GM21786 (cell line): ENCODE results near the gene FRMD4B.

Experiments
- ATAC-seq: cut with Tn5 transposase; IDR thresholded peaks from one replicate; pipeline ENCODE4 v1.9.1; 2021; ENCODE audit not compliant: unreplicated experiment

Gene FRMD4B

DNA sequence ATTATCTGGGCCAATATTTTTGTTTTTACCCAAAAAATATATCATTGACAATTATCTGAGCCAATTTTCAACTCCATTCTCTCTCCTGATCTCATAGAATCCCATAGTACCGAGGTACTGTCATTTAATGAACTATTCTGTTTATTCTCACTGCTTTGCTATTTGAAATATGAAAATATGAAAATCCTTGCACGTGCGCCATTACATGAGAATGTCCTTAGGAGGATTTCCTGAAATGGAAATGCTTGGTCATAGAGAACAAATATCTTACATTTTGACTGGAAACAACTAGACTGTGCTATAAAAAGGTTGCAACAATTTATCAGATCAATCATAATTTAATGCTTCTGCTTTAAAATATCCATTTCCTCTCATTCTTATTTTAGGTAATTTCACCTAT lies 18.3 kb downstream of the FRMD4B start:
- no peak for ATAC-seq

DNA sequence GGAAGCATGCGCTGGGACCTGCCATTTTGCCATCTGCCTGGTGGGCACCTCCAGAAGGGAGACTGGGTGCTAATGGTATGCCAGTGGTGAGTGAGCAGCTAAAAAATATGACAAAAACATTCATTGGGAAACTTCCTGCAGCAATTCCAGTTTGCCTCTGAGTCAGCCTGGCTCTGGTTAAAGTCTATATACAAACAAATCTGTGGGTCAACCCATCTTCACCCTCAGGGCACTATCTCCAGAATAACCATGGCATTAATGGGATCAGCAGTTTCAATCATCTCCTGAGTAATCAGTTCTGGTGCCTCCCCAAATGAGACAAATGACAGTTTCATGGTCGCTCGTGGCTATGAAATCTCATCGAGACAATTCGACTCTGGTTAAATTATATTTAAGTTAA lies 21.5 kb downstream of the FRMD4B start:
- ATAC-seq: no peak

DNA sequence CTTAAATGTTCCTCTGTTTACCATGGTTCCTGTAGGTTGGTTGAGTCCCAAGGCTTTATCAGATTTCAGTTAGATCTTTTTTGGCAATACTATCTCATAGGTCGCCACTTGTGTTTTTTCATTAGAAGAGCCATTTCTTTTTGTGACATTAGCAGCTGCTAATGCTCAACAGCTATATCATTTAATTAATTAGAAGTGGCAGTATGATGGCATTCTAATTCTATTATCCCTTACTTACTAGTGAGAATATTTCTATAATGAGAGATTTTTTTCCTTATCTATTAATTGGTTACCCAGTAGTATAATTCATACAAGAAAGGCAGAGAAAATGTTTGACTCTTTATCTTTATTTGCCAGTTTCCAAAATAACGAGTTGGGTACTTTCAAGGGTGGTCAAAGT lies 25.2 kb downstream of the FRMD4B start:
- no peak for ATAC-seq

DNA sequence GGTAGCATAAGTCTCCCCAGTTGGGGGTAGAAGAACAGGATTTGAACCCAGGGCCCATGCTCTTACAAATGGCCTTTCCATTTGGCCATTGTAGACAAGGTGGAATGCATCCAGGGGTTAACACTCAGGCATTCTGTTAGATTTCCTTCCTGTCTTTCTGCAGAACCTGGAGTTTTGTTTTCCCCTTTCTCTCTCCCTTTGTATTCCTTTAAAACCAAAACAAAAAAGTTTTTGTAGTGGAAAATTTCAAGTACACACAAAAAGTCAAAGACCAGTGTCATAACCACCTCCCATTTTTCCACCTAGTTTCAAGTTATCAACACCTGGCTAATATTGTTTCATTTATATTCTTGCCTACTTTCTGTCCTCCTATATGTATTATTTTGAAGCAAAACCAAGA lies 26.0 kb downstream of the FRMD4B start:
- ATAC-seq: no peak

DNA sequence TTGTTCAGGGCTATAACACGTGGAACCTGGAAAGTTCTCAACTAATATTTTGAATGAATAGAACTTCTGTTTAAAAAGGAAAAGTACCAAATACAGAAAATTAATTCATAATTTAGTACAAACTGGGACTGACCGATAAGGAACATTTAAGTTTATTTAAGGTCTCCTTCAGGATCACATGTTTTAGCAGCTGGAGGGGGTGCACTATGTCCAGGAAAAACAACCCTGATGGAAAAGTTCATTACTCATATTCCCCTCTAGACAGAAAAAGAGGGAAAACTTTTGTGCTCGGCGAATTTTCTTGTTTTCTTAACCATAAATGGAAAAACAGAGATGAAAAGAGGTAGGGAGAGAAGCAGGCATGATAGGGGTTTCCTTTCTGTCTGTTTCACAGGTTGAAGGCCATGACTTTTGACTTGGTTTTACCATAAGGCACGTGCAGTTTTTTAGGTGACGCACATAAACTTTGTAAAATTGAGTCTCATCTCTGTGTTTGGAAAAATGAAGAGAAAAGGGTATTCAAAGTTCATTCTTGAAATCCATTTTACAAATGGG lies 26.5 kb downstream of the FRMD4B start:
- ATAC-seq: no peak

DNA sequence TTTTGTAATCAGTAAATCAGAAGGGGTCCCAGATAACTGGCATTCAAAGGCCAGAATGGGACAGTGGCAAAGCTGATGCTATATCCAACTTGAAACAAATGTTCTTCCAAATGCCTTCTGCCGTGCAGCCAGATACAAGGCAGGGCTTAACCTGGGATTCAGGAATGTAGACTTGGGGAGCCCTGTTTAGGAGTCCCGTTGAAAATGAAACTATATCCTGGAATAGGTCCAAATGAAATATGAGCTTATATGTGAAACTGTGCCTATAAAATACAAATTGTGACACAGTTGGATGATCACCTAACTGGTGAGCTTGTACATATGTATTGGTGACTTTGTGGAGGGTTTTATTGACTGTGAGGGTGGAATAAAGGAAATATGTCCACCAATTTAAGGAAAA lies 28.7 kb downstream of the FRMD4B start:
- ATAC-seq: no peak

DNA sequence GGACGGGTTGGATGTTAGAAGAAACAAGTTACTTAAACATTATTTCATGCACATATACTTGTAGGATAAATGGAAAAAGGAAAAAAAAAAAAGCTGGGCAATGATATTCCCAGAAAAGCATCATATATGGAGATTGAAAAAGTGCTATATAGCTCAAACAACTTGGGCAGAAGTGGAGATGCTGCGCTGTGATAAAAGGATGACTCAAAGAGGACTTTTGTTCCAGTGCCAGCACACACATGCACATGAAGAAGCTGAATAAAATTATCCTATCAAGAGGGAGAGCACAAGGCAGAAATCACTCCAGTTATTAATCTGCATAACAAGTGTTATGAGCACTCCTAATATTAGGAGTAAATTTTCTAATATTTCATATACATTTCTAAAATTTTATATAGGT lies 30.9 kb downstream of the FRMD4B start:
- ATAC-seq: no peak

DNA sequence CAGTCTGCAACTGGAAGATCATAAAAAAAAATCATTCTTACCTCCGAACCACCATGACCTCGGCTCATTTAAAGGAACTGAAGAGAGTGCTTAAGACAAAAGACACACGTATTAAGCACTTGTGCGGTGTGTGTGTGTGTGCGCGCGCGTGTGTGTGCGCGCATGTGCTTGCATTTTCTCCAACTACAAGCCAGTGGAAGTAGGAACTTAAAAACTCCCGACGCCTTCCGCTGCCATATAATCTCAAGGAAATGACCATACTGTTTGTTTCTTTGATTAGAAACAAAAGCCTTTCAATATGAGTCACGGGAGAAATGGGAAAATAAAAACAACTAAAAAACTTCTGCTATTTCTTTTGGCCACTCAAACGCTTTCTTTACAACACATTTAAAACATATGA lies 32.4 kb downstream of the FRMD4B start:
- no peak for ATAC-seq

DNA sequence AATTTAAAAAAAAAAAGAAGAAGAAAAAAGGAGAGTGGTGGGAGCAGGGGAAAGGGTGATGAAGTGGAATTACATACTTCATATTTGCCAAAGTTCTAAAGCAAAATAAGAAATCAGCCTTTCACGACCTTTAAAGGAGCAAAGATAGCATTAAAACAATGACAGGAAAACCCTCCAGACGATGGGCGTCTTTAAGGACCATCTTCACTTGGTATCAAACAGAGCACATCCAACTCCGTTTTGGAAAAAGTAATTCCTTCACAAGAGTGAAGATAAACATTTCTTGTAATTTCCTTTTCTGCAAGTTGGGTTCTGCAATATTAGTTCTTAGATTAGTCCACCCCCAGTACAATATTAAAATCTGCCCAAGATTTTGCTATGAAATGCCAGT lies 32.8 kb downstream of the FRMD4B start:
- ATAC-seq: no peak

DNA sequence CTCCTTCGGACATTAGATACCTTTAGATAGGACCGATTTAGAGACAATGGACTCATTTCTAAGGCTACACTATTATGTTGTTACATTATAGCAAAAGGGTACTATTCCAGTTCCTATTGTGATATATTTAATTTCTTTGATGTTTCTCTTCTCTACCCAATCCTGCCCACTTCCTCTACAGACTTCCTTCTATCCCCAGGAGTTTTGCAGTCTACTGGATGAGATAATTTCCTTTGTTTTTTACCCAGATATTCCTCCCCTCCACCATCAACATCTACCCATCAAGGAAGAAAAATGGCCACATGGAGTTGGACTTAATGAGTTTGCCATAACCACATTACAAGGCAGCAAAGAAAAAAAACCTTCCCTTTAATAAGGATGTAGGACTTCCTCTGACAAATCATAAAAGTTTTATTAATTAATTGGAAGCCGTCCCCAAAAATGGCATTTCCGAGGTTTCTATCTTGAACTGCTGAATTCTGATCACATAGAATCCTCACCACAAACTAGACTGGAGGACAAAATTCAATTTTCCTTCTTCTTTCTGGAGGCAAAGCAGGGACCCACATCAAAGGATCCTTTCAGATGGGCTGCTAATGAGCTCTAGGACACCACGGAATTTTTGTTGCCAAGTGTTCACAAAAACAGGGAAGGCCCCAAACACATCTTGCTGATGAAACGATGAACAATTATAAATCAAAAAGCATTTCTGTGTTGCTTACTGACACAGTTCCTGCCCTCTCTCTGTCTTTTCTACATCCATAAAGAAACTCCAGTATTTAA lies 33.4 kb downstream of the FRMD4B start:
- ATAC-seq: no peak

DNA sequence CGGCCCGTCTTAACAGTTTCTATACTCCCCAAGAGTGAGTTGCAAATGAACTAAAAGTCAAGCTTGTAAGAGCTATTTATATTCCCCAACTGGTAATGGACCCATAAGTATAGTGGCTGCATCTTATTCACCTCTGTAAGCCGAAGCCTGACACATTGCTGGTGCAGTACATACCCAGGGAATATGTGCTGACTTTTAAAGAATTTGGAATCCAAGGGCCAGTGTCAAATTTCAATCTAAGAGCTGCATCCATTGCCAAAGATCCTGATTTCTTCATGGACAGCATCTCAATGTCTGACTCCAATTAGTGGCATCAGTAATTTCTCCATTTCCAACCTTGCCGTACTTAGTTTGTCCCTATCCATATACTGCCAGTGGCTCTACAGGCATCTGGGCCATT lies 42.0 kb downstream of the FRMD4B start:
- ATAC-seq: no peak

DNA sequence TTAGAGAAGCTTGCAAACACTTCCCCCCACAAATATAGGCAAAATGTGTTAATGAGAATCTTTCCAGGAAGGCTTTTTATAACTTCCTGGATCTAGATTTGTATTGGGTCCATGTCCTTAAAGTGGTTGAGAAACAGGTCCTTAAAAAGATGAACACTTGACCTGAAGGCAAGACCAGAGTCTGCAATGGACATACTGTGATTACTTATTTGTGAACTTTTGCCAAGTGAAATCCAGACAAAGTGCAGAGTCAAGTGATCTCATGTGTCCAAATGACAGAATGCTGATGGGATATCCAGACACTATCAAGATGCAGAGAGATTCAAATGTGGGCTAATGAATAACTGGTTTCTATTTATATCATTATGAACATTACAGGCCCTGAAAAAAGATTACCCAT lies 43.8 kb downstream of the FRMD4B start:
- no peak for ATAC-seq

DNA sequence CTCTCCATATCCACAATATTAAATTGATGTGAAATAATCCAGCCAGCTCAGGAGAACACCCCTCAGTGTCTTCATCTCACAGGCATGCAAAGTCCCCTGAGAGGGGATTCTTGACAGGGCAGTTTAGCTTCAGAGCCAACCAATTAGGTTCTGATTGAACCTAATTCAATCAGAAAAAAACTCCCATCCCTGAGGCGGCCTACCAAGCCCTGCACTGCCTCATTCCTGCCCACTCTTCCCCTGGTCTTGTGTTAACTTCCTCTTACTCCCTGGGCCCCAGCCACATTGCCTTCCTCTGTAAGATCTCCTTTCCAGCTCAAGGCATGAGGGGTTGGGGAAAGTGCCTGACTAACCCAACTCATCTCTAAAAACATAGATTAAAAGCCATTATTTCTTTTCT lies 46.1 kb downstream of the FRMD4B start:
- ATAC-seq: no peak

DNA sequence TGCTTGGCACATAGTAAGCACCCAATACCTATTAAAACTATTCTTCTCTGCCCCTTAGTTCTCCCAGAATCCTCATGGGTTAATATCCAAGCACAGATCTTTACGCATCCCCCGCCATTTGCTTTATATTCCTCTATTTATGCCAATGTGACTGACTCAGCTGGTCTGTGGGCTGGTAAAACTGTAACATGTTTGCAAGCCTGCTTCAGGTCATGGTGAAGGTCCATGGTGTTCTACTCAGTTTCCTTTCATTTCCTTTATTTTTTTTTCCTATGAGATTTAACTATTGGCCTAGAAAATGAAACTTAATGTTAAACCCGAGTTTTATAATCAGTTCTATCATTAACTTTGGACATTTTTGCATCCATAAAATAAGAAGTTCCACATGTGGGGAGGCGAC lies 47.0 kb downstream of the FRMD4B start:
- no peak for ATAC-seq

DNA sequence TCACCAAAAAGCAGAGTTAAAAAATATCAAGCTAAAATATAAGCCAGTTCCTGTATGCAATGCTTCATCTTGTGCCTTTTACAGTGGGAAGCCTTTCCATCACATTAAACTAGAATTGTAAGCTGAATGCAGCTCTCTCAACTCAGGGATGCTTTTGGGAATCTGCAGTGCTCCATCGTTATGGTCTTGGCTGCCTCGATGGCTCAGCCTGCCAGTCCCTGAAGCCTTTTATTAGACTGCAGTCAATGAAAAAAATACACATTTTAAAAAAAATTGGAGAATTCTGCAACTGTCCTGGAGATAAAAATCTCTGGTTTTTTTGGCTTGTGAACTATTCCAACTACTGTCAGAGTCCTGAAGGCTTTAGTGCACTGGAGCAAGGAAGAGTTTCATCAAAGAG lies 53.0 kb downstream of the FRMD4B start:
- no peak for ATAC-seq

DNA sequence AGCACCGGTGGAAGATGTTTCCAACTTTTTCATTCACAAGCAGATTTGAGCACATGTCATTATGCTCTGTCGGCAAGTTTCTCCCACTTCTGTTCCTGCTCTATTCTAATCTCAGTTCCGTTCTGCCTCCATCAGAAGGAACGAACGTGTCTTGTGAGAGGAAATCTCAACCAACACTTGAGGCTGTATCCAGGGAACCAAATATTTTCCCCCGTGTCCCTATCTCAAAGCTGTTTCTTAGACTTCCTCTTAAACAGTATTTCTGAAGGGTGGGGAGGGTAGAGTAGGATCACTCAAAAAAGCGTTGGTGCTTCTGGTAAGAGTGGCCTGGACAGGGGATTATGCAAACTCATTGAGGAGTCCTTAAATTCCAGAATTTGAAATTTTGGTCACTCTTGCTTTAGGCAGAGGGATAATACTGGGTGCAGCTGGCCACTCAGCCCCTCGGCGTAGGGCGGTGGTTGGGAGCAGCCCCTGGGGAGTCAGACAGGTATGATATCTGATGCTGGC lies 54.9 kb downstream of the FRMD4B start:
- ATAC-seq: no peak

DNA sequence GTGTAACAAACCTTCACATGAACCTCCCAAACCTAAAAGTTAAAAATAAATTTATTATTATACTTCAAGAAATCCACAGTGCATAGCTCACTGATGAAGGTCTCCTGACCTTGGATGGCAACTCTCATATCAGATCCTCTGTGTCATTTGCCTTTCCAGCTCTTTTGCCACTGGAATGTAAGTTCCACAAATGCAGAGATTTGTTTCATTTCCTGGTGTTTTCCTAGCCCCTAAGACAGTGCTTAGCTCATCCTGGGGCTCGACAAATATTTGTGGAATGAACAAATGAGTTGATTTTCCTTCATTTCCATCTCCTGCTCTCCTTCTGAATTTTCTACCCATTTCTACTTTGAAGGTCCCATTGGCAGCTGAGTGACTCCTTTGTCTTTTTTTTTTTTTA lies 56.0 kb downstream of the FRMD4B start:
- ATAC-seq: no peak

DNA sequence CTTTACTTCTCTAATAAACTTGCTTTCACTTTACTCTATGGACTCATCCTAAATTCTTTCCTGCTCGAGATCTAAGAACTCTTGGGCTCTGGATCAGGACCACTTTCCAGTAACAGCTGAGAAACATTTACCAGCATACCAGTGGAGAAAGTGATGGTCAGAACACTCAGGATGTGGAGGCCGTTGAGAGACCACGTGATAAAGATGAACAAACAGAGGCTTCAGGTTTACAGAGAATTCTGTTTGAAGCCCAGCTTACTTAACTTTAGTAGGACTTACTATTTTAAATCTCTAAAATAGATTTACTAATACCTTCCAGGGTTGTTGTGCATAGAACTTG lies 57.0 kb downstream of the FRMD4B start:
- no peak for ATAC-seq

DNA sequence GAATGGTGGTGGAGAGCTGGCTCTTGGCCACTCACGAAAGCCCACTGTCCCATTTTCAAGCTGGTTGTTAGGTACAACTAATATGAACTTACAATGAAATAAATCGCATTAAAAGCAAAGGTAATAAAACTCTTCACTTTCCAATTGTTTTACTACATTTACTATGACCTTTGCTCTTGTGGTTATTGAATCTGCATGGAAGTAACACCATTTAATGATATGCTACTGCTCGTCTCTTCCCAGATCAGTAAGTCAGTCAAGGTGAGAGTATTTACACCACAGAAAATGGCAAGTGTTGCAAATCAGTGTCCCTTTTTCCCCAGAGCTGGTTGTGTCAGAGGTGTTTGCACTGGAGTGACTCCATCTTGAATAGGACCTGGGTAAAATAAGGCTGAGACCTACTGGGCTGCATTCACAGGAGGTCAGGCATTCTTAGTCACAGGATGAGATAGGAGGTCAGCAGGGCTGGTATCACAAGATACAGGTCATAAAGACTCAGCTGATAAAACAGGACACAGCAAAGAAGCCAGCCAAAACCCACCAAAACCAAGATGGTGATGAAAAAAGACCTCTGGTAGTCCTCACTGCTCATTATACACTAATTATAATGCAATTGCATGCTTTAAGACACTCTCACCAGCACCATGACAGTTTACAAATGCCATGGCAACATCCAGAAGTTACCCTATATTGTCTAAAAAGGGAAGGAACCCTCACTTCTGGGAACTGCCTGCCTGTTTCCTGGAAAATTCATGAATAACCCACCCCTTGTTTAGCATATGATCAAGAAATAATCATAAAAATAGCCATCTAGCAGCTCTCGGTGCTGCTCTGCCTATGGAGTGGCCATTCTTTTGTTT lies 57.6 kb downstream of the FRMD4B start:
- ATAC-seq: no peak

DNA sequence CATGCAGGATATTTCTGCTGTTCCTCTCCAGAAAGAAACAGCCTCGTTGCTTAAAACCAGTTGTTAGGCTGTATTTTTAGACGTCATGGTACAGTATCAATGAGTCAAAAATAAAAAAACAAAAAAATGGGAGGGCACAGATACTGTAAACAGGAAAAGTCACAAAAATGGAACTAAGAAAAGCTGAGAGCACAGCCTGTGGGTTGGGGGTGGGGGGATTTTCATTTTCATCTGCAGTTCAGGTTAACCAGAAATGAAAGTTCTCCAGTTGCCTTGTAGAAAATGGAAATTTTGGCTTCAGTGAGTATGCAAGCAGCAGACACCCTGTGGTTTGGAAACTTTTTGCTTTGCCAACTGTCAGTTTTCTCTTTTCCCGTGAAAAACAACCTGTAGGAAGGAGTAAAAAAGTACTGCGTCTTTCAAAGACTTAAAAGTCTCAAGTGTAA lies 59.0 kb downstream of the FRMD4B start:
- ATAC-seq: peak; percentile 80

DNA sequence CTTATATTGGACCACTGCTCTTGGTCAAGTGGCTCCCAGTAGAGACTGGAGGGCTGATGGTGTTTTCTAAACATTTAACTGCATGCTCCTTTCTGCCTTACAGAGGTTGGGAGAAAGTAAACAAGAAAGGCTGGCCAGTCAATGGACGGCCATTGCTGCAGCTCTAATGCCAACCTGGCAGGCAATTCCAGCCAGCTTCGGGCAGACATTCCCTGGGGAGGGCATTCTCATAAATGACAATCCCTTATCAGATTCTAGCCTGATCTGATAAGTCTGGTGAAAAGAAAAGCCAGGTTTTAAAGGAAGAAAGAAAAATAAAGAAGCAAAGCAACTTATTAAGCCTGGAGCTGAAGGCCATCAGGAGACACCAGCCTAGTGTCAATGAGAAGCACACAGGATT lies 60.7 kb downstream of the FRMD4B start:
- no peak for ATAC-seq
